ENCODE measurements around the gene TRPT1. TPM values are rescaled to one million over a fixed set of nuclear protein-coding genes. Genes with fewer than 3 reads are reported as not detected.

TRPT1 gene
- total RNA-seq, 1 experiment from 2014 or later, result 43.1 TPM

GRCh38 chr11:64268893-64269539 lies 43.0 kb upstream of the TRPT1 start:
- Mint-ChIP-seq H3K27ac (ENCODE audit: unreplicated experiment) (peak overlapping the region; percentile 97), H3K27me3 (ENCODE audit: unreplicated experiment) (no peaks in the 10 kb centered on the region), H3K36me3 (ENCODE audit: insufficient read depth, unreplicated experiment) (peaks cover 60% of the 10 kb centered on the region), H3K4me3 (ENCODE audit: low read depth, unreplicated experiment) (peak overlapping the region; percentile 94), H3K4me1 (ENCODE audit: low read depth, unreplicated experiment) (peaks cover 18% of the 10 kb centered on the region), H3K9me3 (ENCODE audit: low read depth, unreplicated experiment) (no peaks in the 10 kb centered on the region)
- intact Hi-C loops (cut with micrococcal nuclease; ENCODE audit: unreplicated experiment), result no loop called here
- DNase-seq, result peak; percentile 56
- CTCF ChIA-PET, result interaction anchor here (0.5 to 1.4 kb wide), 6 partner anchors 9 to 86 kb away, joined by 3 to 7 read pairs (median 4); partner anchors contain the start of genes ESRRA and FKBP2
- BruUV-seq (replicated peaks), result no TSS peak
- no peak for TF ChIP-seq CTCF (IDR thresholded peaks at IDR 0.05; ENCODE audit: unreplicated experiment)

- H3K9me3 Mint-ChIP-seq (ENCODE audit: low read depth, unreplicated experiment), result no peaks in the 10 kb centered on the region
- TF ChIP-seq CTCF (IDR thresholded peaks at IDR 0.05; ENCODE audit: unreplicated experiment), result no peak
- peaks cover 18% of the 10 kb centered on the region for H3K4me1 Mint-ChIP-seq (ENCODE audit: low read depth, unreplicated experiment)
- no TSS peak for BruUV-seq (replicated peaks)
- peak overlapping the region; percentile 97 for H3K27ac Mint-ChIP-seq (ENCODE audit: unreplicated experiment)
- H3K4me3 Mint-ChIP-seq (ENCODE audit: low read depth, unreplicated experiment), result peak overlapping the region; percentile 94
- intact Hi-C loops (cut with micrococcal nuclease; ENCODE audit: unreplicated experiment), result no loop called here
- no peaks in the 10 kb centered on the region for H3K27me3 Mint-ChIP-seq (ENCODE audit: unreplicated experiment)
- no peak for DNase-seq
- CTCF ChIA-PET, result interaction anchor here (0.5 to 1.4 kb wide), 6 partner anchors 8 to 87 kb away, joined by 3 to 8 read pairs (median 4); partner anchors contain the start of gene FKBP2
- peaks cover 58% of the 10 kb centered on the region for H3K36me3 Mint-ChIP-seq (ENCODE audit: insufficient read depth, unreplicated experiment)
These were observed 42.3 kb upstream of the TRPT1 start for GRCh38 chr11:64268025-64268892.

GRCh38 chr11:64267207-64267945 lies 41.4 kb upstream of the TRPT1 start:
- Mint-ChIP-seq H3K4me1 (ENCODE audit: low read depth, unreplicated experiment) (peaks cover 18% of the 10 kb centered on the region), H3K36me3 (ENCODE audit: insufficient read depth, unreplicated experiment) (peaks cover 61% of the 10 kb centered on the region), H3K9me3 (ENCODE audit: low read depth, unreplicated experiment) (no peaks in the 10 kb centered on the region), H3K4me3 (ENCODE audit: low read depth, unreplicated experiment) (no peak overlapping the region), H3K27ac (ENCODE audit: unreplicated experiment) (no peak overlapping the region), H3K27me3 (ENCODE audit: unreplicated experiment) (no peaks in the 10 kb centered on the region)
- CTCF ChIA-PET, result interaction anchor here (0.7 kb wide), 1 partner anchor 17 kb away, joined by 8 read pairs; no protein-coding TSS in a partner anchor
- no peak for DNase-seq
- BruUV-seq (replicated peaks), result no TSS peak
- TF ChIP-seq CTCF (IDR thresholded peaks at IDR 0.05; ENCODE audit: unreplicated experiment), result no peak
- intact Hi-C loops (cut with micrococcal nuclease; ENCODE audit: unreplicated experiment), result no loop called here

GRCh38 chr11:64266339-64266738 lies 40.4 kb upstream of the TRPT1 start:
- no peak for DNase-seq
- CTCF ChIA-PET, result no interaction called here
- intact Hi-C loops (cut with micrococcal nuclease; ENCODE audit: unreplicated experiment), result no loop called here
- TF ChIP-seq CTCF (IDR thresholded peaks at IDR 0.05; ENCODE audit: unreplicated experiment), result no peak
- Mint-ChIP-seq H3K36me3 (ENCODE audit: insufficient read depth, unreplicated experiment) (peaks cover 59% of the 10 kb centered on the region), H3K4me1 (ENCODE audit: low read depth, unreplicated experiment) (peaks cover 18% of the 10 kb centered on the region), H3K27ac (ENCODE audit: unreplicated experiment) (no peak overlapping the region), H3K27me3 (ENCODE audit: unreplicated experiment) (no peaks in the 10 kb centered on the region), H3K4me3 (ENCODE audit: low read depth, unreplicated experiment) (no peak overlapping the region), H3K9me3 (ENCODE audit: low read depth, unreplicated experiment) (no peaks in the 10 kb centered on the region)
- no TSS peak for BruUV-seq (replicated peaks)
